GM19099 (cell line): Measurements from ENCODE around the gene TMEM200A.

Experiments used
- POLR2A ChIP-seq: IDR thresholded peaks from 3 replicates; pipeline ENCODE4 v1.6.1; 2011; ENCODE audit warnings: low read depth; ENCODE audit not compliant: insufficient read length; ENCODE audit errors: extremely low read depth

TMEM200A gene

DNA sequence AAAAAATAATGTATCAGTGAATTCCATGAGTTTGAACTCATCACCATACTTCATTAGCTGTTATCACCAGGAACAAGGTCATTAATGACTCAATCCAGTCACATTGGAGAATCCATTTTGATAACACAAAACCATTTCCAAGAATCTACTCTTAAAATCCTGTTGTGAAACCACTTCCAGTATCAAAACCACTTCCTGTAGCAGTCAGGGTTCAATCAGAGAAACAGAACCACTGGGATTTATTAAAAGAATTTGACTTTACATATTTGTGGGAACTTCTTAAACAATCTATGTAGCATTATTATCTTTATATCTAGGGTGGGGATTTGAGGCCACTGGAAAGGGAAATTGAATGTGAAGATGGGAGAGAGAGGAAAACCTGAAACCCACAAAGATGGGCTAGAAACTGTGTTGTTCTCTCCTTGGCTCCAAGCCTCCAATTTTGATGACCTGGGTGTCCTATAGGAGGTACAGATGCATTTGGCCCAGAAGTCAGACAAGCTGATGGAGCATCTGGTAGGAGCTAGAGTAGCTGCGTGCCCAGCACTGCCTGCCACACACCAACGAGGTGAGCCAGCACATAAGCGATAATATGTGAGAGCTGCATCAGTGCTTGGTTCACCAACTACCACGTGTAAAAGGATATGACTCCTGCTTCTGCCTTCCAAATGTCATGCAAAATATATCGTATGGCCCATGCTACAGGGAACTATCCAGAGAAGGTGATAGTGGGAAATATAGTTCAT lies 117.0 kb downstream of the TMEM200A start:
- TF ChIP-seq POLR2A, result no peak

DNA sequence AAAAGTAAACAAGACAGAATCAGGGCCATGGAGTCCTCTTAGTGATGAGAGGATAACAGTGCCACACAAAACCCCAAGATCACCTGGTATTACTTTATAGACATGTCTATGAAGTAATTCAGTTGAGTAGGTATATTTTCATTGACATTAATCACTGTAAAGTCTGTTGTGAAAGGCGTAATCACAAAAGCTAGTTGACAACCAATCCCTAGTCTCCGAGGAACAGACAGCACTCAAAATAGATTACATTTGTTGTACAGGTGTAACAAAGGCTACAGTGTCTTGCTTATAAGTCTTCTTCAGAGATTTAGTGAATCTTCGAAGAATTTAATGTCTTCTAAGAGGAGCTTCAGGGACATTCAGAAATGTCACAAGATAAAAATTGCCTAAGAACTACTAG lies 120.1 kb downstream of the TMEM200A start:
- TF ChIP-seq POLR2A, result no peak

DNA sequence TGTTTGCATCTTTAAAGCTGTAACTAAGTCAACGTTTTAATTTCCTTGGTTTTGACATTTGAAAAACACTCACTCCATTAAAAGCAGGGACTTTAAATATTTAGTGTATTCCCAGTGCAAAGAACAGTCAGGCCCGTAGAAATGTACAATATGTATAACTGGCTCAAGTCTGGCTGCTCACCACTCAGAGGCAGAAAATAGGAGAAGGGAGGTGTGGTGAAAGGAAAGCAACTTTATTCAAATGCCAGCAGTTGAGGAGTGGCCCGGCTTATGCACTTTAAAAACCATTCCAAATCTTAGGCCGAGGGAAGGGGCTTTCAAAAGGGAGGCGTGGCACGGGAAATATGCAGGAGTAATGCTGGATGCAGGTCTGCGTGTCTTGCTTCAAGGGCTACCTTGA lies 120.6 kb downstream of the TMEM200A start:
- no peak for TF ChIP-seq POLR2A

DNA sequence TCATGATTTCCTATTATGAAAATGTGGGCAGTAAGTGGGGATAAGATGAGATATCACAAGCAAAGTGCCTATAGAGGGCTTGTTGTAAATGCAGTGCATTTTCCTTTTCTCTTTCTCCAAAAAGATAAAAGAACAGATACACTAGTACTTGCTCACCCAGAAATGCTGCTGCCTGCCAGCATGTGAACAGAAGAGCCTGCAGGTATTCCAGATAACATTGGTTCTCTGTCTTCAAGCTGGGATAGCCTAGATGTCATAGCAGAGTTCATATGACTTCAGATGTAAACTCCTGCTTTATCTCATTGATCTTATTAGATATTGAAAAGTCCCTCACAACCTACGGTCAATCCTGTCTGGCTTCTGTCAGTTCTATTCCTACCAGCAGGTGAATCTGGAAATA lies 123.7 kb downstream of the TMEM200A start:
- no peak for TF ChIP-seq POLR2A
